Inflammatory macrophage treated with lipopolysaccharide for 1 hour (primary cell): ENCODE data around the gene GNAS-AS1.

Experiments used
- DNase-seq, 2 donors: peaks; one replicate each; pipeline ENCODE4 v3.0.0-alpha.2; 2020 to 2022

The GNAS-AS1 gene

DNA sequence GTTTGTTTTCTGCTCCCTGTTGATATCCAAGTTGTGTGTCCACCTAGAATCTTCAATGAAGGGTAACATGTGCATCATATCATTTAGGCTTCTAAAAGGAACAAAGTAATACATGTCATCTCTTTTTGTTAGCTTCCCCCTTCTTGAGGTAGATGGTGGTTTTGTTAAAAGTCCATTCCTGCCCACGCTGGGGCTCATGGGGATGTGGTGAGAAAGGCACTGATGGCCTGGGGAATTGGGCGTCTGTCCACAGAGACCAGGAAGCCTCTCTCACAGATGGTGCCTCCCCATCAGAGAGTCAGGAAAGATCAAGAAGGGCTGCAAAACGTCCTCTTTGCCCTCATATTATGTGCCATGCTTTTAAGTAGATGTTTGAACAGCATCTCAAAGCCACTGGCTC is 34.3 kb upstream of the GNAS-AS1 start:
- DNase-seq: peak; percentile 63 to 74

DNA sequence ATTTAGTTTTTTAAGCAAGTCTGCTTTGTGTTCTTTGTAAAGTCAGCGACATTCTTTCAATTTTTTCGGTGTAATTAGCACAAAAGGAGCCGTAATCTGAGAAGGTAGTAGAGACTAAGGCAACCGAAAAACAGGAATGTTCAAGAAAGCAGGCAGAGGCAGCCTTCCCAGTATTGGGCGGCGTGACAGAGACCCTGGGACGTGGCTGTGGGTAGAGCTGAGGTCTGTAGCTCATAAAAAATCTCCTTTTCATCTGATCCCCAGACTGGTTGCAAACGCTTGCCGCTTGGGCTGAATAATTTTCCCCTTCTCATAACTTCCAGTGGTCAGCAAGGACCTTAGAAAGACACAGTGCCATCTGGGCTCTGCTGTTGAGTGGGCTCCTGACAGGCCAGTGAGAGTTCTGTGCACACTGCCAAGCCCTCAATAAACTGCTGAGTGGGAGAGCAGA is 32.6 kb upstream of the GNAS-AS1 start:
- no peak for DNase-seq

DNA sequence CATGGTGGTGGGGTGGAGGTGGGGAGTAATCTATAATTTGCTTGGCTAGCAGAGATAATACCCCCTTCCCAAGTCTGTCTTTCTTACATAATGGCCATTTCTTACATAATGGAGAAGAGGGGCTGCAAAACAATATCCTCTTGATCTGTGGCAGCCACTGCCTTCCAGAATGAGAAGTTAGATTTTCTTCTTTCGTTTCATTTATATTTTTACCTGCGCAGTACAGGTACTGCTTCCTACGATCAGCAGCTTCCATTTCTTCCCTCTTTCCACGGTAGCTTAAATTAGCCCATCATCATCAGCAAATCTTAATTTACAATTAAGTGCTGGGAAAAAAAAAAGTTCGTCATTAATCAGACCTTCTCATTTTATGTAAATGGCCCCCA is 32.0 kb upstream of the GNAS-AS1 start:
- no peak for DNase-seq

DNA sequence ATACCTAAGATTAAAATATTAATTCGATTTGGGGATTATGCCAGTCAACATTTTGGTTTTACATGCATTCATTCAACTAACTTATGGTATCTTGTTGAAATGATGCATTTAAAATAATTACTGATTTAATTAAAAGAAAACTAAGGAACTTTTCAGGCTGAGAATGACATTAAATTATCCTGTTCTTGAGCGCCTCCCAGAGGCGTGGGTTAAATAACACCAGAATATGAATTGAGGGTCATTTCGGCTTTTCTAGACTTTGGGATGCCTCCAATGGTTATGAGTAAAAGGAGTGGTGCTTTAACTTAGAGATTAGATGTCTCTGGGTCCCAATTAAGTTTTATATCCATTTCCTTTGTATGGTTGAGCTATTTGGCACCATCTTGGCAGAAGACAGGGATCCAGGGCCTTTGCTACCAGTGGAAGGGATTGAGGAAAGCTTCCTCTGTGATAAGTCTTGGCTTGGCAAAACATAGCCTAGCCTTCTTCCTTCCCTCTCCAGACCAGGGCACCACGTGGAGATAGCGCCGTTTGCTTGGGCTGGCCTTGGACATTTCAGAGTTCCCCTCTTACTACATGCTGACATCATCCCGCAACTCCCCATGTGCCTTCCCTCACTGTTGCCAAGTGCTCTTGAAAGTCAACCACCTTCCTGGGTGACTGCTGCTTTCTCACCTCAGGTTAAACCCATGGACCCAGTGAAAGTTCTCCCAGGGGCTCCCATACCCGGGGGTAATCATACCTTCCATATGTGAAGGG is 30.5 kb upstream of the GNAS-AS1 start:
- peak; percentile 68 to 86 for DNase-seq

DNA sequence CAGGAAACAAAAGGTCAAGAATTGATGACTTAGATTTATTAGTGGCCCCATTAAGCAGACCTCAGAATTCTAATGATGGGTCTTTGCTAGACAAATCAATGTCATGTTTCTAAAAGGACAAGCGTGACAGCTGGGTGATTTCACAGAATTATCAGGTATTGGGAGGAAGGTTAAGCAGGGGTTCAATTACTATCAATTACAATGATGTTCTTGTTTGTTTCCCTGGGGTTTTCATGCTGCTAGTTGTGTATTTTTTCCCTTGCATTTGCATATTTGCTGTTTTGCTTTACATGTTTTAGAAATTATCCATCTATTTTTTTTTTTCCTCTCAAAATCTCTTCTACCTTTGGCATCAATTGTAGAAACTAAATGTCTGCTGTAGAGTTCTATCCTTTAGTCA is 29.7 kb upstream of the GNAS-AS1 start:
- no peak for DNase-seq

DNA sequence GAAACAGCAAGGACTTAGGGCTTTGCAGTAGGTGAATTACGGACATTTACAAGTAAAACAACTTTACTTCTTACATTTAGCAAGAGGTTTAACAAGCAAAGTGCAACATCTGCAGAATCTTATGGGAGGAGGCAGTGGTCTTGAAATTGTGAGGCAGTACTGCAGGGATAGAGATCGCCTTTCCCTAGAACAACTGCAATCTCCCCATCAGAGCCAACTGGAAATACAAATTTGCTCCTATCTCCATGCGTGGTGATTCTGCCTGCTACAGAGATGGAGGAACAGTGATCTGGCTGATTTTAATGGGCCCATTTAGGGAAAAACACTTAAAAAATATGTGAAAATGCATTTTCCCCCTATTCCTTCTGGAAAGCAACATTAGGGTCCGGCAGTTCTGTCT is 27.7 kb upstream of the GNAS-AS1 start:
- no peak for DNase-seq

DNA sequence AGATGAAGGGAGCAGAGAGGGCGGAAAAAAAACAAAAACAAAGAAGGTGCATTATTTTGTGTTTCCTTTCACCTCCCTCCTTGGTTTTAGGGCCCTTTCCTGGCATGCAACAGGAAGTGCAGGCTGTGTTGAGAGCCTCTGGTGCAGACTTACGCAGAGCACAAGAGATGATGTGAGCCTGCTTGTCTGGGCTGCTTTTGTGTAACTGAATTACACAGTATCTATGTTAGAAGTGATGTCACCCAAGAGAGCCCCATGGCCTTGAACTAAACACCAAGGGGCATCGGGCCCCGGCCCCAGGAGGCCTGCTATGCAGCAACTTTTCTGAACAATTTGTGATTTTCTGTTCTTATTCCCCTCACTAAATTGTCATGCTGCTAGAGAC is 27.3 kb upstream of the GNAS-AS1 start:
- no peak for DNase-seq

DNA sequence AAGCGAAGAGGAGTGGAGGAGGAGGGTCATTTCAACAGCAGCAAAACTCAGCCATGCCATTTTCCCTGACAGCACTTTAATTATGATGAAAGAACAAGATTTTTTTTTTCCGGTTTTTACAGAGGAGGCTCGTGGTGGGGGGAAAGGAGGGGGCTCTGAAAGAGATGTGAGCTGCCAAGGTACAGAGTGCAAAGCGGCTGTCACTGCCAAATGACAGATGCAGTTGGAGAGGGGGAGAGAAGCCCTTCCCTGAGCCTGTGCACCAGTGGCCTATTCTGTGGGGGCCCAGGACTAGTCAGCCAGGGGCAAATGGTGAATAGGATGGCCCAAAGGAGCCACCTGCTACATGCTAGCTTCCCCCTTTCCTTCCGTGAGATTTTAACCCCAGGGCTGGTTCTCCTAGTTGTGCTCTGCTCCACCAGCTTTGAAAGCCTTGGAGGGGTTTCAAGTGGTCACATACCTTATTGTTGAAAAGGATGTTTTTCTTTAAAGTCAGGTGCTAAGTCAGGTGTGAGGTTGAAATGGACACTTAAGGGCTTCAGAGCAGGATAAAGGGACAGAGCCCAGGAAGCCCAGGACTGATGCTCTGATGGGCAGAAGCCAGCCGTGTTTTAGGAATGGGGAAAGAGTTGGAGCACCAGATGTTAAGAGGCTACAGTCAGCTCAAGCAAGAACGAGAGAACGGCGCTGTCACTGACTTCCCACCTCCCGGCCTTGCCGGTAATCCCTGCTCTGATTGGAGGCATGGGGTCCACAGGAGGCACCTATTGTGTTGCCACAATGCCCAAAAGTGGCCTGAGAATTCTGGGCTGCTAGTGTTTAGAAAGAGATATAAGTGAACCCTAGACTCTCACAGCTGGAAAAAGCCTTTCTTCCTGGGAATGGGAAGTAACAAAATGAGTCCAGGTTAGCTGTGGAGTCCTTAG is 26.6 kb upstream of the GNAS-AS1 start:
- DNase-seq: no peak

DNA sequence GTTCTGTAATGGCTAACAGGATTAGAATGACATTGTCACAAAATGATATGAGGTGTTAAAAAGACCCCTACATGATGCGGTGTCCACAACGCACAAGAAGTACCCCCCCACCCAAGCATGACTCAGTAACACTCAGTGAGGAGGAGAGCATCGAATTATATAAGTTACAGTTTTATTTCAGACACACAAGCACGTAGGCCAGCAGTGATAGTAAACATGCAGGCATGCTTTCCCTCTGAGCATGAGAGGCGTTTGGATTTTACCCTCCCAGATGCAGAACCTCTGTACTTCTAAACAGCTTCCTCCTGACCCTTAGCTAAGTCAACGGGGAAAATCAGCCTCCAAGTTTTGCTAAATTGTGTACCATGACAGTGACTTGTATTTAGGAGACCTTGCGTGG is 25.7 kb upstream of the GNAS-AS1 start:
- DNase-seq: no peak

DNA sequence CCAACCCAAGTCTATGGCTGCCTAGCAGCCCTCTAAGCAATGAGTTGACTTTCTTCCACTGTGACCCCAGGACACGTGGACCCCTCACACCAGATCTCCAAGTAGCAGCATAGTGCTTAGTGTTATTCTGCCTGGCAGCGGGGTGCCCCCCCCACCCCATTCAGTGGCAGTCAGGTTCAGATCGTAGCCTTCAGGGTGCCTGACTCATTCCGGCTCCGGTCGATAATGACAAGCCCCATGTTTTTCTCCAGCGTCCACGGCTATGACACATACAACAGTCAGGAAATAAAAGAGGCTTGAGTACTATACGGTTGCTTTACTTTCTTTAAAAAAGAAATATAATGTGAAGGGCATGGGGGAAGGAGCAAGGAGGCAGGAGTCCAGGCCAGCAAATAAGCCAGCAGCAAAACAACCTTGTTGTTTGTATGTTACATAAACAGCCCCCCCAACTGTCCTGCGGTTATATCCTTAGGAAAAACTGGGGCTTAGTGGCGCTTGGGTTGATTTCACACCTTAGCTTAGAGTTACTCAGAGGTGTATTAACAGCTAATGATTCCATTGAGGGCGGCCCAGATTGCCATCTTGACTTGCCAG is 24.9 kb upstream of the GNAS-AS1 start:
- DNase-seq: no peak

DNA sequence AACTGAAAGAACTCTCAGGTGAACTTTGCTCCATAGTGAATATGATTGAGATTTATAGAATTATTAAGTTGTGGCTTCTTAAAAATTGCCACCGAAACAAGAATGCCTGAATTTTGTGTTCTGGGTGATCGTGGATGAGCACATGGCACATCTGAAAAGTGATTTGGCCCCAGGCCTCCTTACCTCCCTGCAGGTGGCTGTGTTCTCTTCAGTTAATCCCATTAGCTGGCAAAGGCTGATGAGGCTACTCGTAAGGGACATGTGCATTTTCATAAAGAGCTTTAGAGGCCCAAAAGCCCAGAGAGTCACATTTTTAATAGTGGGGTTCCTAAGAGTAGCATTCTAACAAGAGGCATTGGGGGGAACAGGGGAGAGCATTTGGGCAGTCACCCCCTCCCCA is 24.4 kb upstream of the GNAS-AS1 start:
- DNase-seq: no peak

DNA sequence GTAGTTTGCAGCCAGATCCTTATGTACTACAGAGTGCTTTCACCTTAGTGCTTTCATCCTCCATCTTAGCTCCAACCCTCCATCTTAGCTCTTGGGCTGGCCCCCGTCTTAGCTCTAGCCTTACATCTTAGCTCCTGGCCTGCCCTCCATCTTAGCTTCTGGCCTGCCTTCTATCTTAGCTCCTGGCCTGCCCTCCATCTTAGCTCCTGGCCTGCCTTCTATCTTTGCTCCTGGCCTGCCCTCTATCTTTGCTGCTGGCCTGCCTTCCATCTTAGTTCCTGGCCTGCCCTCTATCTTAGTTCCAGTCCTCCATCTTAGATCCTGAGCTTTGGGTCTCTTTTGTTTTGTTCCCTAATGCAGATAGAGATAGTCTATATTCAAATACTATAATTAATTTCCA is 23.8 kb upstream of the GNAS-AS1 start:
- DNase-seq: no peak

DNA sequence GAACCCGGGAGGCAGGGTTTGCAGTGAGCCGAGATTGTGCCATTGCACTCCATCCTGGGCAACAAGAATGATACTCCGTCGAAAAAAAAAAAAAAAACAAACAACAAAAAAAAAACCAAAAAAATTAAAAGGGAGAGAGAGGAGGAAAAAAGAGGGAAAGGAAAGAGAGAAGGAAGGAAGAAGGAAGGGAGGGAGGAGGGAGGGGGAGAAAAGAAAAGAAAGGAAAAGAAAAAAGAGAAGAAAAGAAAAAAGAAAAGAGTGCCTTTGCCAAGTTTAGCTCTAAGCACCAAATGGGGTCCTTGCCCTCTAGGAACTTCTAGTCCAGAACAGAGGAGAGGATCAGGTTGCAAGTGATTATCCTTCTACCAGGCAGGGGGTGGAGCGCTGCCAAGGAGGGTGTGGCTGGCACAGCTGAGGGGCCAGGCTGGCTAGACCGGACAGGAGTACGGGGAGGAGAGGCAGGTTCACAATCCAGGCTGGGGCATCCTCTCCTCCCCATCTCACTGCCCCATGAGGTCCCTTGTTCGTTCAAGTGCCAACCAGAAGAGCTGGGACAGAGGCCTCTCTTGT is 20.9 kb upstream of the GNAS-AS1 start:
- DNase-seq: no peak

DNA sequence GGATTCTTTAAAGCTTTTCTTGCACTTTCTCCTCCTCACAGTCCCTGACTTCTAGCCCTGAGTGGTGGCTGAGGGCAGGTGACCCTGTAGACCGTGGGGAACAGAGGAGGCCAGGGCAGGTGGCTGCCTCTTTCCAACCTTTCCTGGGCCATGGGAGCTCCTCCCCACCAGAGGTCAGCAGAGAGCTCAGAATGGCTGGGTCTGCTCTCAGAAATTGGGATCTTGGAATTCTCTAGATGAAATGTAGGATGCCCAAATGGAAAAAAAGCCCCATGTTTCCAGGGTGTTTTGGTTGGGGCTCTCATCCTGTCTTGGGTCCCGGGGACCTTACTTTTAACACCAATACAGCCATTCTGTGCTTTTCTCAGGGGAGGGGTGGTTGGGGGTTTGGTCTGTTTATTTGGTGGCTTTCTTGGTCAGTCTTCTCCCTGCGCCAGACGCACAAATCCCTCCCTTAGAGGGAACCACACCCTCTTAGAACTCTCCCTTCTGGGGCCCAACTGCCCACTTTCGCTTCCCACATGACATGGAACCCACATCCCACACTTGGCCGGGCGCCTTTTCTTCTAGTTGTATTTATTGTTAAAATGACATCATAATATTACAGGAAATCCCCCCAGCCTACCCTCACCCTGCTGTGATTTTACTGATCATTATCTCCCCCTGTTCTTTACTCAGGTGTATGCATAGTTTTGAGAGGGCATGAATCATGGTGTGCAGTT is 19.8 kb upstream of the GNAS-AS1 start:
- peak; percentile 55 to 66 for DNase-seq

DNA sequence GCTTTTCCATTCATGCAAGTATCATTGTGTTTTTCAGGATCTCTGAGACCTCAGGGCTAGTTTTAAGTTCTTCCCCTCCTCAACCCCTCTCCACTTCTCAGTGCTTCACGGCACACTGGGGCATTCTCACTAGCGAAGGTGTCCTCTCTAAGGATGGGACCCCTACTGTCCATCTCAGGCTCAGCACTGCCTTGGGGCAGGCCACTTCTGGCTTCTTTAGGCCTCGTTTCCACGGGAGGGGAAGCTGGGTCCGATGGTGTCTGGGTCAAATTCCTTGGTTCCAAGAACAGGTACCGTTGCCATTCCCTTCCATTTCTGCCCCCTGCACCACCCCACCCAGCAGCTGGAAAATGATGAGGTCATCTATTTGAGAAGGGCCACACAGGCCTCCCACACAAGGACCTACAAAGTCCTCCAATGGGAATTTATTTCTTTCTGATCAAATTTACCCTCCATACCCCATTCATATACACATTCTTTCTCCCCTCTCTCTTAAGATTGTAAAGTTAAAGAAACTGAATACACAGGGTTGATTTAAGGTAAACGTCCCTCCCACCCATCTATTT is 19.0 kb upstream of the GNAS-AS1 start:
- DNase-seq: no peak

DNA sequence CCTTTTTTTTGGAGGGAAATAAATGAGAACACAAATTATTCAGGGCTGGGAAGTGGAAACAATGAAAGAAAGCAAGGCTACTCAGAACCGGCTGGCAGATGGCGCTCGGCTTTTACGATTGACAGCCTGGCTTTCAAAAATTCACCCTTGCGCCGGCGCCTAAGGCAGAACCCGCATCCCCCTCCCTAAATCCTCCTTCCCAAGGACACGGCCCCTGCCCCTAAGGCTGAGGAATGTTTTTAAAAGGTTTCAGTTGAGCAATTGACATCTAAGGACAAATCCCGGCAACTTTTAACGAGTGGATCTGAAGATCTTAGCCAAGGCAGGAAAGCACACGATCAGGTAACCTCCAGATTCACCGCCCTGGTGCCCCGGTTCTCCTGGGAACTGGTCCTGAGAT is 18.1 kb upstream of the GNAS-AS1 start:
- no peak for DNase-seq

DNA sequence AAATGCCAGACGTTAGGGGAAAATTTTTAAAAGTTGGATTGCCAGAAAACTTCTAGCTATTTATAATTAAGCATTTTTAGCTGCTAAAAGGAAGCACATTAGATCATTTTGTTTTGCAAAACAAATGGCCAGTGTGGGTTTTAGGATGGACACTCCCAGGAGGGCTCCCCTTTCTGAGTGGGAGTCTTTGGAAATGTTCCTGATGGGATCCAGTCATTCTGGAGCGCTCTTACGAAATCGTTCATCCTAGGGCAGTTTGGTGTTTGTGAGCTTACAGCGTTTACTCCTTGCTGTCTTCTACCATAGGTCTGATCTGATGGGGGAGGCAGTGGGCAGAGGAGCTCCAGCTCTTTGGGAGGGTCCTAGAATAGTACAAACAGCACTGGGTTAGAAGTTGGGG is 16.5 kb upstream of the GNAS-AS1 start:
- DNase-seq: no peak

DNA sequence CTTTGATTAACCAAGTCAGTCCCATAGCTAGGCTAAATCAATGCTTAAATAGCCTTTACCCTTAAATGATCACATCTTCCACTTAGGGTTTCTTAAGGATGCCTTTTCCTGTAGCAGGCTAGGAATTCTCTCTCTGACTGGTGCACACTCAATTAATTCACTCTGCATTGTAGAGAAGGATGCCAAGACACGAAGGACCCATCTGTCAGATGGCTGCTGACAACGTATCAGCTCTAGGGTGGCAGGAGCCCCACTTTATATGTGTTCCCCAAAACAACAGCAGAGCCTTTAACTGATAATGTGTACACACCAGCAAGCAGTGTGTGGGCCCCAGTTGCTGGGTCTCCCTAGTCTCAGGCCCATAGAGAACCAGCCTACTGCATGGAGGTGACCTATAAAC is 15.1 kb upstream of the GNAS-AS1 start:
- DNase-seq: no peak

DNA sequence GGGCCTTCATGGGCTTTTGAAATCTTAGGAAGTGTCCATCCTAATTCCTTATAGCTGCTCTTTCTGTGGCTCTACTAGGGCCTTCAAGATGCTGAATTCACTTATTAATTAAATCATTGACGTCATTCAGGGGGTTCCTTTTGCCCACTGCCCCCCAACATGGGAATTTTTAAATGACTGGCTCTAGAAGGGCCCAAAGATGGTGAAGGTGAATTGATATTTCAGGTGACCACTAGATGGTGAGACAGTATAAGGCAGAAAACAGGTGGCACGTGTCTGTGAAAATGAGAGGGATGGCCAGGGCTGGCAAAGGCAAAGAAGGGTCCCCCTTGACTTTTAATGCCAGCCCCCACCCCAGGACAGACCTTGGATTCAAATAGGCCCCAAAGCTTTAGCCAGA is 13.6 kb upstream of the GNAS-AS1 start:
- DNase-seq: no peak

DNA sequence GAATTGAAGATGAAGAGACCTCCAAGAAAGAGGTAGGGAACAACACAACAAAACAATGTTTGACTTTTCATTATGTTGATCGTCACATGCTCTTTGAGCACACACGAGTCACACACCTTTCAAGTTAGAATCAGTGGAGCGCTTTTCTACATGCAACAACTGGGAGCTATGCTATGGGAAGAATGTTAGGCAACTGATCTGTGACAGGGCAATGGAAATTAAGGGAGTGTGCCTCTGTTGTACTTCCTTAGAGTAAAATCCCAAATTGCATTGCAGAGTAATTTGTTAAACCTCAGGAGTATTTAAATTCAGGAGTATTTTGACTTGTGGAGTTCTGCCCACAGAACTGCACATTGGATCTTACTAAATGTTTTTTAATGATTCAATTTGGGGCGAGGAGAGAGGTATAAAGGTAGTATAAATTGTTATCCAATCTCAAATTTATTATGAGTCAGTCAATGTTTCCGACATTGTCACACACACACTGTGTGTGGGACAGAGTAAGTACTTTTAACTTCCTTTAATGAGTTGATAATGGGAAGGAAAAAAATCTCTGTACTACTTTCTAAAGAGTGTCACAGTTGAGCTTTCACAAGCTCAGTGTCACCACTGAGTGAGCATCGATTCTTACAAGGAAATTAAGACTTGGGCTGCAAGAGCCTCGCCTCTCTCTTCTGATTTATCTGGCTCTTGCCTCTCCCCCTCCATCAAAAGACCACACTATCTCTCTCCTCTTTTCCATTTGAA is 12.5 kb upstream of the GNAS-AS1 start:
- peak; percentile 45 to 61 for DNase-seq

DNA sequence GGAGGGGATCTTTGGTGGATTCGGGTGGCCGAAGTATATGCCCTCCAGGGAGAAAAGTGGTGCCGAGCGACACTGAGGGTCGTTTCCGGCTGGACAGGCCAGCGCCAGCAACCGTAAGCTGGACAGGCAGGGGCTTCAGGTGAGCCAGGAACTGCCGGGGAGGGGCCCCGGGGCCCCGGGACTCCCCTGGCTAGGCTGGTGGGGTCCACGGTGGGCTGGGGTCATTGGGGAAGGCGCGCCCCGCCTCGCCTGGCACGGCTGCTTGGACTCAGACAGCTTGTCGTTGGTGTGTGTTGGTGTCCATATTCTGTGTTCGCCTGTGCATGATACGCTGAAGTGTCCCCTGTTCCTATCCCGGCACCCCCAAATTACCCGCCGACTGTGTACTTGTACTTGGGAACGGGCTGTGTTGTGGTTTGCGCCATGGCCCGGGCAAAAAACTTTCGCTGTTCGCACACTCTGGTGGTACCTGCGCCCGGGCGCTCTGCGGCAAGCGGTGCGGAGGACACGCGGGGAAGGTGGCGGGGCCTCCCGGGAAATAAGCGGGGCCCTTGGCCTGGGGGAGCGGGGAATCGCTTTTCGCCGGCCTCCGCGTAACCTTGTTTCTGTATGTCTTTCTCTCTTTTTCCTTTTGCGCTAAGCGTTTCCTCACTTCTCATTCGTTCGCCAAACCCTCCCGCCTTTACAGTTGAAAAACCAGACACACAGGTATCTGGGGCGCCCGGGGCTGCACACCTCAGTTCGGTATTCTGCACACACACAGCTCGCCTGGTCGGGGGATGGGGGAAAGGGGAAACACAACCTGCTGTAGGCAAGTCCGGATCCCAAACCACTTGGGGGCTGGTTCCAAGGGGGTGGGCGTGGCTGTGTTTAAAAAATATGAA is 5.0 kb upstream of the GNAS-AS1 start:
- DNase-seq: no peak
